ENCODE results near the gene RNF31. TPM values are rescaled to one million over a fixed set of nuclear protein-coding genes. Genes with fewer than 3 reads are reported as not detected.

RNF31 gene
- total RNA-seq, 1 donor from 2014 or later: 88.2 TPM

- peaks cover 3% of the 10 kb centered on the region for H3K9me3 Mint-ChIP-seq (ENCODE audit: unreplicated experiment)
- no peaks in the 10 kb centered on the region for H3K36me3 Mint-ChIP-seq (ENCODE audit: unreplicated experiment)
- peaks cover 3% of the 10 kb centered on the region for H3K27me3 Mint-ChIP-seq (ENCODE audit: unreplicated experiment)
- no peak for TF ChIP-seq CTCF (IDR thresholded peaks at IDR 0.05; ENCODE audit: partially characterized antibody, unreplicated experiment)
- peak overlapping the region; percentile 67 for H3K4me3 Mint-ChIP-seq (ENCODE audit: unreplicated experiment)
- DNase-seq: no peak
- no peak overlapping the region for H3K27ac Mint-ChIP-seq (ENCODE audit: unreplicated experiment)
- no peaks in the 10 kb centered on the region for H3K4me1 Mint-ChIP-seq (ENCODE audit: low read depth, unreplicated experiment)
These were observed 39.7 kb downstream of the RNF31 start for GRCh38 chr14:24186831-24187538.

GRCh38 chr14:24187539-24187915, 40.2 kb downstream of the RNF31 start:
- no peak for DNase-seq
- Mint-ChIP-seq H3K4me1 (ENCODE audit: low read depth, unreplicated experiment) (no peaks in the 10 kb centered on the region), H3K36me3 (ENCODE audit: unreplicated experiment) (no peaks in the 10 kb centered on the region), H3K27ac (ENCODE audit: unreplicated experiment) (no peak overlapping the region), H3K4me3 (ENCODE audit: unreplicated experiment) (peak overlapping the region; percentile 85), H3K27me3 (ENCODE audit: unreplicated experiment) (peaks cover 3% of the 10 kb centered on the region), H3K9me3 (ENCODE audit: unreplicated experiment) (peaks cover 3% of the 10 kb centered on the region)
- TF ChIP-seq CTCF (IDR thresholded peaks at IDR 0.05; ENCODE audit: partially characterized antibody, unreplicated experiment): no peak

DNA sequence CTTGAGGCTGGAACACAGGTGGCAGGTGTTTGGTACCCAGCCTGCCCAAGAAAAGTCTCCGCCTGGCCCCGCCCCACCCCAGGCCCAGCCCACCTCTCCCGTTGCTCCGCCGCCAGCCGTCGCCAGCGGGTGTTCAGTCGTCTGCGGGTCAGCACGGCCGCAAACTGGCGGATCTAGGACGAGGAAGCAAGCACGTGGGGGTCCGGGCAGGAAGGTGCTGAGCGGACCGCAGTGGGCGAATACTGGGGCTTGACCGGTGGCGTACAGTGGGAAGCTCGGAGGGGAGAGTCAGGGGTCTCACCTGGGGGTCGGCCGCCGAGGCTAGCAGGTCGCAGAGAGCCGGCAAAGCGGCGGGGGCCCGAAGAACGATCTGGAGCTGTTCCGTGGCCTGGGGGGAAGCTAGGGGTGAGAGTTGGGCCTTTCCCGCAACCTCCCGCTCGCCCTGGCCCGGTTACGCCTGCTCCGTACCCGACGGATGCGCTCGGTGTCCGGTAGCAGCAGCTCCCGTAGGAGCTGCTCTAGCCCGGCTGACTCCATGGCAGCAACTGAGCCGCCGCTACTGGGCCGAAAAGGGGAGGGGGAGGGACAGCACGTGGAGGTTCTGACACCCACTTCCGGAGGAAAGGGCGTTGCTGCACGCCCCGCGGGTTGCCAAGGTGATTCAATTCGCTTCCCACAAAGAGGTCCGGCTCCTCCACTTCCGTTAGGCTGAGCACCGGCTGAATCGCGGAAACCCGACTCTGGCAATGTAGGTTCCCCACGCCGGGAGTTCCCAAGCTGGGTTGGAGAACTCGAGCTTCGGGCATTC, 41.2 kb downstream of the RNF31 start, which contains the start of gene IPO4:
IPO4 (minus strand) TSS at position 566 of the 808 bp plus-strand sequence; CDS start at position 537, 29 bp downstream.
- H3K36me3 Mint-ChIP-seq (ENCODE audit: unreplicated experiment): no peaks in the 10 kb centered on the region
- TF ChIP-seq CTCF (IDR thresholded peaks at IDR 0.05; ENCODE audit: partially characterized antibody, unreplicated experiment): no peak
- DNase-seq: peak; percentile 93
- H3K27me3 Mint-ChIP-seq (ENCODE audit: unreplicated experiment): peaks cover 3% of the 10 kb centered on the region
- no peaks in the 10 kb centered on the region for H3K4me1 Mint-ChIP-seq (ENCODE audit: low read depth, unreplicated experiment)
- peak within 1 kb of the TSS; percentile 85 for H3K4me3 Mint-ChIP-seq (ENCODE audit: unreplicated experiment)
- peaks cover 5% of the 10 kb centered on the region for H3K9me3 Mint-ChIP-seq (ENCODE audit: unreplicated experiment)
- H3K27ac Mint-ChIP-seq (ENCODE audit: unreplicated experiment): peak within 1 kb of the TSS; percentile 68

DNA sequence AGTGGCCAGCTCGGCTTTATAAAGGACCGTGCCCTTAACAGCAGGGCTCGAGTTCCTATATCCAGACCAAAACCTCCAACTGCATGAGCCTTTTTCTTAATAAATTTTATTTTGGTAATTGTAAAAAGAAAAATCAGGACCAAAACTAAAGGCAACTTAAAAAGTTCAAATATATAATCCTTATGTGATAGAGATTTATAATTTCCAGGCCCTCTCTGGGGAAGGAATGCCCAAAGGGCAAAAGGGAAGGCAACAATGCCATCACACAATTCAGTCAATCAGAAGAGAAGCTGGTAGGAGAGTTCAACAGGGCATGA, 41.7 kb downstream of the RNF31 start:
- DNase-seq: no peak
- Mint-ChIP-seq H3K9me3 (ENCODE audit: unreplicated experiment) (peaks cover 5% of the 10 kb centered on the region), H3K27ac (ENCODE audit: unreplicated experiment) (no peak overlapping the region), H3K4me3 (ENCODE audit: unreplicated experiment) (peak overlapping the region; percentile 85), H3K27me3 (ENCODE audit: unreplicated experiment) (peaks cover 5% of the 10 kb centered on the region), H3K36me3 (ENCODE audit: unreplicated experiment) (no peaks in the 10 kb centered on the region), H3K4me1 (ENCODE audit: low read depth, unreplicated experiment) (no peaks in the 10 kb centered on the region)
- no peak for TF ChIP-seq CTCF (IDR thresholded peaks at IDR 0.05; ENCODE audit: partially characterized antibody, unreplicated experiment)

DNA sequence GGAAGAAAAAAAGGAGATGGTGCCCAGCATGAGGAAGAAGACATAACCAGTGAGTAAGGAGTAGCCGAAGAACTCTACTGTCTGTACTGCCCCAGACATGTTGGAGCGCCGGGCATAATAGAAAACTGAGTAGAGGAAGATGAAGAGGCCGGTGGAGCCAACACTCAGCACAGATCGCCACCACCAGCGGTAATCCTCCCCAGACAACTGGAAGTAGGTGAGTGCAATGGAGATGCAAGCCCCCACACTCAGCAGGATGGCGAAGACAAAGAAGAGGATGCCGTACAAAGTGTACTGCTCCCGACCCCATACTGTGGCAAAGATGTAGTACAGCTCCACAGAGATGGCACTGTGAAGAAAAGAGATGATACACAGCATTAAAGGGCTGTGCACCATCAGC, 42.2 kb downstream of the RNF31 start:
- no peaks in the 10 kb centered on the region for H3K36me3 Mint-ChIP-seq (ENCODE audit: unreplicated experiment)
- H3K27me3 Mint-ChIP-seq (ENCODE audit: unreplicated experiment): peaks cover 7% of the 10 kb centered on the region
- no peak overlapping the region for H3K4me3 Mint-ChIP-seq (ENCODE audit: unreplicated experiment)
- no peak for DNase-seq
- peaks cover 5% of the 10 kb centered on the region for H3K9me3 Mint-ChIP-seq (ENCODE audit: unreplicated experiment)
- H3K27ac Mint-ChIP-seq (ENCODE audit: unreplicated experiment): peak overlapping the region; percentile 17
- H3K4me1 Mint-ChIP-seq (ENCODE audit: low read depth, unreplicated experiment): no peaks in the 10 kb centered on the region
- no peak for TF ChIP-seq CTCF (IDR thresholded peaks at IDR 0.05; ENCODE audit: partially characterized antibody, unreplicated experiment)

Measured in glutamatergic neuron (in vitro differentiated cells).